ENCODE data around the gene CYP2S1.
"Not testable (repeated sequence)": the region's sequence is repeated elsewhere in the genome, so short reads cannot be mapped to it uniquely, and the experiment has no call there.

The CYP2S1 gene, protein sequence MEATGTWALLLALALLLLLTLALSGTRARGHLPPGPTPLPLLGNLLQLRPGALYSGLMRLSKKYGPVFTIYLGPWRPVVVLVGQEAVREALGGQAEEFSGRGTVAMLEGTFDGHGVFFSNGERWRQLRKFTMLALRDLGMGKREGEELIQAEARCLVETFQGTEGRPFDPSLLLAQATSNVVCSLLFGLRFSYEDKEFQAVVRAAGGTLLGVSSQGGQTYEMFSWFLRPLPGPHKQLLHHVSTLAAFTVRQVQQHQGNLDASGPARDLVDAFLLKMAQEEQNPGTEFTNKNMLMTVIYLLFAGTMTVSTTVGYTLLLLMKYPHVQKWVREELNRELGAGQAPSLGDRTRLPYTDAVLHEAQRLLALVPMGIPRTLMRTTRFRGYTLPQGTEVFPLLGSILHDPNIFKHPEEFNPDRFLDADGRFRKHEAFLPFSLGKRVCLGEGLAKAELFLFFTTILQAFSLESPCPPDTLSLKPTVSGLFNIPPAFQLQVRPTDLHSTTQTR

DNA sequence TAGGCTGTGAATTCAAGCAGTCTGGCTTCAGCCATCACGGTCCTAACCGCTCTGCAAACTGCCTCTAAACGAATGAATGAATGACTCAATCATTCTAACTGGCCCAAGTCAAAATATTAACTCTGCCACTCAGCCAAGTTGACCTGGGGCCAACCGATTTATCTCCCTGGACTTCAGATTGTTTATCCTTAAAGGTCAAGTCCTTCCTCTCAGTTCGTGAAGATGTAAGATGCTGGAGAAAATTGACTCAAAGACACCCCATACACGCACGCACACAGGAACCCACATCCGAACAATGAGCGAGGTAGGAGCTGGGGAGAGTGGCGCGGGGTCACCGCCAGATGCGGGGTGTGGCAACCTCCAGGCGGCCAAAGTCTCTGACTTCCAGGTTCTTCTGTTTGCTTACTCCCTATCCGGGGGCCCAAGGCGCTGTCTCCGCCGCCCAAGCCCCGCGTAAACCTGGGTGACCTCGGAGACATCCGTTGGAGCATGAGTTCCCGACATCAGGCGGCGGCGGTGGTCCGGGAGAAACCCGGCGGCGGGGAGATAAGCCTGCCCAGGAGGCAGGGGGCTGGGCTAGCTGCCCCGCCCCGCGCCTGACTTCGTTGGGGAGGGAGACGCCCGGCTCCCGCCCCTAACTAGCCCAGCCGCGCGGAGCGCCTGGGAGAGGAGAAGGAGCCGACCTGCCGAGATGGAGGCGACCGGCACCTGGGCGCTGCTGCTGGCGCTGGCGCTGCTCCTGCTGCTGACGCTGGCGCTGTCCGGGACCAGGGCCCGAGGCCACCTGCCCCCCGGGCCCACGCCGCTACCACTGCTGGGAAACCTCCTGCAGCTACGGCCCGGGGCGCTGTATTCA lies at the start of gene CYP2S1:
Gene CYP2S1 (plus strand): TSS at position 646 of the 856 bp plus-strand sequence. CDS start 46 bp downstream, at position 692.
- DNase-seq = no peak

DNA sequence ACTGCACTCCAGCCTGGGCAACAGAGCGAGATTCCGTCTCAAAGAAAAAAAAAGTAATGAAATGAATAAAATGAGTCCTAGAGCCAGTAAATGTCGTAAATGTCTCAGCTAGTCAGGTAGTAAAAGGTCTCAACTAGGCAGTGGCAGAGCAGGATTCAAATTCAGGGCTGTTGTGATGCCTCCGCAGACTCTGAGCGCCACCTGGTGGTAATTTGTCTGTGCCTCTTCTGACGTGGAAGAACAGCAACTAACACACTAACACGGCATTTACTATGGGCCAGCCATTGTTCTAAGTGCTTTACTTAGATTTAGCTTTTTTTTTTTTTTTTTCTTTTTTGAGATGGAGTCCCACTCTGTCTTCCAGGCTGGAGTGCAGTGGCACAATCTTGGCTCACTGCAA lies 48.6 kb upstream of the CYP2S1 start:
- DNase-seq = peak; percentile 88 to 94

DNA sequence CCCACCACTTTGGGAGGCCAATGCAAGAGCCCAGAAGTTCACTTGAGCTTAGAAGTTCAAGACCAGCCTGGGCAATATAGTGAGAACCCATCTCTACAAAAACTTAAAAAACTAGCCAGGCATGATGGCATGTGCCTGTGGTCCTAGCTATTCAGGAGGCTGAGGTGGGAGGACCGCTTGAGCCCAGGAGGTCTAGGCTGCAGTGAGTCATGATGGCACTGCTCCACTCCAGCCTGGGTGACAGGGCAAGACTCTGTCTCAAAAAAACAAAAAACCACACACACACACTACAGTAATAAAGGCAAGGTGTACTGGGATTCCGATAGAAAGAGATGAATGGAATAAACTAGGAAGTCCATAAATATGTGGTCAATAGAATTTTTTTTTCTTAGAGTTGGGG lies 43.2 kb upstream of the CYP2S1 start:
- DNase-seq = no peak

DNA sequence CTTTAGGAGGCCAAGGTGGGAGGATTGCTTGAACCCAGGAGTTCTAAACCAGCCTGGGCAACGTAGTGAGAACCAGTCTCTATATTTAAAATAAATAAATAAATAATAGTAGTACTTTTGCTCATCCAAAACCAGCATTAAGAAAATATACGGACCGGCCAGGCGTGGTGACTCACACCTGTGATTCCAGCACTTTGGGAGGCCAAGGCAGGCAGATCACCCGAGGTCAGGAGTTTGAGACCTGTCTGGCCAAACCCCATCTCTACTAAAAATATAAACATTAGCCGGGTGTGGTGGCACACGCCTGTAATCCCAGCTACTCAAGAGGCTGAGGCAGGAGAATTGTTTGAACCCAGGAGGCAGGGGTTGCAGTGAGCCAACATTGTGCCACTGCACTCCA lies 42.0 kb upstream of the CYP2S1 start:
- not testable (repeated sequence) for DNase-seq

DNA sequence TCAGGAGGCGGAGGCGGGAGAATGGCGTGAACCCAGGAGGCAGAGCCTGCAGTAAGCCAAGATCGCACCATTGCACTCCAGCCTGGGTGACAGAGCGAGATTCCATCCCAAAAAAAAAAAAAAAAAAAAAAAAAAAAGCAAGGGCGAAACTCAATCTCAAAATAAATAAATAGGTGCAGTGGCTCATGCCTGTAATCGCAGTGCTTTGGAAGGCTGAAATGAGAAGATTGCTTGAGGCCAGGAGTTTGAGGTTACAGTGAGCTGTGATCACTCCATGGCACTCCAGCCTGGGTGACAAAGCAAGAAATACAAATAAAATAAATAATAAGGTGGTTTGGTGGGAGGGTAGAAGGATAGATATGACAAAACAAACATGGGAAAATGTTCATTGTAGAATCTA lies 39.0 kb upstream of the CYP2S1 start:
- DNase-seq = no peak

DNA sequence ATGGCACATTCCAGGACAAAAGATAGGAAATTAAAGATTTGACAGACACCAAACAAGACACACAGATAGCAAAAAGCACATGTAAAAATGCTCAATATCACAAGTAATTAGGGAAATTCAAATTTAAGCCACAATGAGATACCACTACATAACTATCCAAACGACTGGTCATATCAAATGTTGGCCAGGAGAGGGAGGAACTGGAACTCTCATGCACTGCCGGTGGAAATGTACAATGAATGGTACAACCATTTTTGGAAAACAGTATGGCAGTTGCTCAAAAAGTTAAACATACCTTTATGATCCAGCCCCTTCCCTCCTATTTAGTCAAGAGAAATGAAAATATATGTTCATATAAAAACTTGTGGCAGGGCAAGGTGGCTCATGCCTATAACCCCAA lies 36.8 kb upstream of the CYP2S1 start:
- no peak for DNase-seq

DNA sequence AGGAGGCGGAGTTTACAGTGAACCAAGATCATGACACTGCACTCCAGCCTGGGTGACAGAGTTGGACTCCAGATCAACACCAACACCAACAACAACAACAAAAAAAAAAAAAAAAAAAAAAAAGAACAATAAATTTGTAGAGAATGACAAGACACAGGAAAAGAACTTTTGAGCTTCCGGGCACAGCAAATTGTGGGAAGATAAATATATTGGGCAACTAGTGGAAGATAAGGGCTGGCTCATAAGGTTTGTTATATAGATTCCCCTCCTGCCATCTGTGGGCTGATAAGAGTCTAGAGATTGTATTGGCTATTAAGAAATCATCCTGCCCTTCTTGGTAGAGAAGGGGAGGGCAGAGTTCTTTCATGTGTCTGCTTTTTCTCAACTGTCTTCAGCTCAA lies 33.1 kb upstream of the CYP2S1 start:
- DNase-seq = no peak

DNA sequence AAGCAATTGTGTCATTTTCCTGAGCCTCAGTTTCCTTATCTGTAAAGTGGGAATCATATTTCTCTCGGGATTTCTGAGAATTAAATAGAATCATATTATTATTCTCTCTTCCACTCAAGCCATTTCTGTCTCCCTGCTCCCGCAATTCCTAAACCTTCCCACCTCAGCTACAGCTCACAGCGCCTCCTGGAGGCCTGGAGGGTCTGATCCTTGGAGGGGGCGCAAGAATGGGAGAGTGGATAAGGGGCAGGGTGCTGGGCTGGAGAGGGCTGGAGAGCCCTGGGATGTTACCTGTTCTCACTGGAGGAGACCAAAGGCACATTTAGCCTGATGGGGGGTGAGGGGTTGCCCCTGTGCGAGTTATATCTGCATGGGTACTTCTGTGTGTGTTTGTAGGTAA lies 31.1 kb upstream of the CYP2S1 start:
- DNase-seq = no peak

DNA sequence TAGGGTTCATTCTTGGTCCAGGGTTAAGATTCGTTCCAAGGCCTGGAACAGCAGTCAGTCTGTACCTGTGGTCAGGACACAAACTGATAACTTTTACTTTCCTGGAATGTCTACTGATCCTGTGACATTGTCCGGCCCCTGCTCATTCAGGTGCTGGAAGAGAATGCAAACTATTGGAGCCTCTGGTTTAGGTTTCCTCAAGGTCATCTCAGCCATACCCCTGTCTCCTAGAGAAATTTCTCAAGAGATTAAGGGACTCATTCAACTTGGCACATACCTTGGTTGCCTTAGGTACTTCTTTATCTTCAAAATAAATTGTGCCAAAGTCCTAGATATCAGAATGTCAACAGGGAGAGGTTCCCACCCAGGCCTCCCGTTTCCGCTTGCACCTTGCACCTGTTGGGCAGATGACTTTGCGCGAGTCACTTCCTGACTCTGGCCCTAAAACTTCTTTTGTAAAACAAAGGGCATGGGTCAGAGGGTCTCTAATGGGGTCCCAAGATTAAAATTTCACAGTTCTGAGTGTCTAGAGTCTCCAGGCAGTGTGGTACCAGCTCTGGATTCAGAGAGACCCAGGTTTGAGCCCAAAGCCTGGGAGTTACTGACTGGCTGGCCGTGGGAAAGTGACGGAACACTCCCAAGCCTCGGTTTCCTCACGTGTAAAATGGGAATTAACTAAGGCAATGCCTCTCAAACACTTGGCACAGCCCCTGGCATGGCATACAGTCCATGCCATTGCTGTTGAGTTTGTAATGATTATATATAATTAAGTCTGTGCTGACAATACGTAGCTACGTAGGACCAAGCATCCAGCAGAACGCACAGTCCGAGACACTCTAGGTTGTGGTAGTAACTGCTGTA lies 25.8 kb upstream of the CYP2S1 start:
- DNase-seq = no peak

DNA sequence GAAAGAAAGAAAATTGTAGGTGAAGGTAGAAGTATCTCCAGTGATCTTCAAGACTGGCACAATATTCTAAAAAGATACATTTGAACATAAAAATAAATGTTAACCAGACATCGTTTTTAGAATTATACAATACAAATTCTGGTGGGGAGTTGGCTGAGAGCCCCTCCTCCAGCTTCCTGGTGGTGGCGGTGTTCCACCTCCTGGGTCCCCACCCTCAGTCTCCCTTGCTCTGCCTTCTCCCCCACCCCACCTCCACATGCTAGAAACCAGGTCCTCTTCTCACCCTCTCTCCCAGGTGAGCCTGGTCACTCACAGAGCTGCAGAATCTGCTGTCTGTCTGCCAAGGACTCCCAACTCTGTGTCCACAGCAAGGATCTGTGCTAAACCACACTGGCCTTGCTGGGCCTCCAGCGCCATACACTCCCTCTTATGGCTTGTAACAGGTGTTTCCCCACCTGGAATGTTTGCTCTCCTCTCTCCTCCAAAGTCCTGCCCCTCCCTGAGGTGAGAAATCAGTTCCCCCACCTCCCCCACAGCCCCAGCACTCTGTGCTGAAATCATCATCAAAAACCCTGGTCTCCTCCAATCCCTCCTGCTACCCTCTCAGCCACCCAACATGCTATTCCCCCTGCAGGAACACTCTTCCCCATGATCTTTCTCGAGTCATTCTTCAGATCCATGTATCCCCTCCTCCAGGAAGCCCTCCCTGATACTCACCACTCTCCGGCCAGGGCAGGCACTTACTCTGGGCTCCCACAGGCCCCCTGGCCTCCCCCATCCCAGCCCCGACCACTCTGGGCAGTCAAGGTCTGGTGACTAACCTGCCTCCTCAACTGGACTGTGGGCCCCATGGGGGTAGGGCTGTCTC lies 20.5 kb upstream of the CYP2S1 start:
- no peak for DNase-seq

DNA sequence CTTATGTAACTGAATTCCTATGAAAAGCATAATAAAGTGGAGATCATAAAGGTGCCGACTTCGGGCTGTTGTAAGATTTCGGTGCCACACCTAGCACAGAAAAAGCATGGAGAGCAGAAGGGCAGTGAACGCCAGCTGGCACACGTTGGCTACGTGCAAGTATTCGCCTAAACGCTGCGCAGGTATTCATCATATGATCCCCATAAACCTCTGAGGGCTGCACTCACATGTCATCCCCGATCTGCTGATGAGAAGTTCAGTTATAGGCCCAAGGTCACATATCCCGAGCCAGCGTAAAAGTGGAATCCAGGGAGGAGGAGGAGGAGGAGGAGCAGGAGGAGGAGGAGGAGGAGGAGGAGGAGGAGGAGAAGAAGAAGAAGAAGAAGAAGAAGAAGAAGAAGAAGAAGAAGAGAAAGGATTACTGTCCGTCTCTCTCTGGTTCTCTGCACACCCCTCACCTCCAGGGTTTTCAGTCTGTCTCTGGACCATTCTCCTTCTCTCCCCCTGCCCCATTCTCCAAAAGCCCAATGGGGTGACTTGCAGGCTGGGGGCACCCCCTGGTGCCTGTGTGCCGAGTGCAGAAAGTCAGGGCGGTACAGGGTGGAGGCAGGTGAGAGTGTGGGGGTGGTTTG lies 18.6 kb upstream of the CYP2S1 start:
- no peak for DNase-seq

DNA sequence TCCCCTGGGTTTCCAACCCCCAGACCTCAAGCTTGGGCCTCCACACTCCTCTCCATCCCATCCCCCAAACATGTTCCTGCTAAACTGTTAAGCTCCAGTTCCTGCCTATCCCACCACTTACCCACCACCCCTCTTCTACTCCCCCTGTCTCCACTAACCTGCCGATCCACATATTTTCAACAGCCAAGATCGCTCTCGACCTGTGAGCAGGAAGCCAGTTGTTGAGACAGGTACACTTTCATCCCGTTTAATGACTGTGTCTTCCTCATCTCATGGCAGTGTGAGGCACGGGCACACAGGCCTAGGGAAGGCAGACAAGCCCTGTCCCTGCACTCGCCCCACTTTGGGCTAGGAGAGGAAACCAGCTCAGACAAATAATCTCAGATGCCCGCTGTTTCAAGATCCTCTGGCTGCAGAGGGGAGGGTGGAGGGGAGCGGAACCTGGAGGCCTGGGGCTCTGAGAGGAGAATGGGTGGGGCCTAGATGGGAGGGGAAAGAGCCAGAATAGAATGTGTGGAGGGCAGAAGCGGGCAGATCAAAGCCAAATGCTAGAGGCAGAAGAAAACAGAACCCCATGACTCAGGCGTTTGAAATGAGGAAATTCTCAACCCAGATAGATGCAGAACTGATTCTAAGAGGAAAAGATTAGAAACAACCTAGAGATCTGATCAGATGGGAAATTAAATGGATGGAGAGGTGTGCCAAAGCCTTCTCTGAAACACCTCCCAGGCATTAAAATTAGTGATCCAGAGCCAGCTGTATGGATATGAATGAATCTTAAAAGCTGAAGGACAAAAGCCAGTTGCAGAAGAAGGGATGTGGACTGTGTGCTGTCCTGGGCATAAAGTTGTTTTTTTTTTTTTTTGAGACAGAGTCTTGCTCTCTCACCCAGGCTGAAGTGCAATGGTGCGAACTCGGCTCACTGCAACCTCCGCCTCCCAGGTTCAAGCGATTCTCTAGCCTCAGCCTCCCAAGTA lies 16.9 kb upstream of the CYP2S1 start:
- peak; percentile 12 to 38 for DNase-seq

DNA sequence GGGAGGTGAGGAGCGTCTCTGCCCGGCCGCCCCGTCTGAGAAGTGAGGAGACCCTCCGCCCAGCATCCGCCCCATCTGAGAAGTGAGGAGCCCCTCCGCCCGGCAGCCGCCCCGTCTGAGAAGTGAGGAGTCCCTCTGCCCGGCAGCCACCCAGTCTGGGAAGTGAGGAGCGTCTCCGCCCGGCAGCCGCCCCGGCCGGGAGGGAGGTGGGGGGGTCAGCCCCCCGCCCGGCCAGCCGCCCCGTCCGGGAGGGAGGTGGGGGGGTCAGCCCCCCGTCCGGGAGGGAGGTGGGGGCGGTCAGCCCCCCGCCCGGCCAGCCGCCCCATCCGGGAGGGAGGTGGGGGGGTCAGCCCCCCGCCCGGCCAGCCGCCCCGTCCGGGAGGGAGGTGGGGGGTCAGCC lies 12.8 kb upstream of the CYP2S1 start:
- not testable (repeated sequence) for DNase-seq

DNA sequence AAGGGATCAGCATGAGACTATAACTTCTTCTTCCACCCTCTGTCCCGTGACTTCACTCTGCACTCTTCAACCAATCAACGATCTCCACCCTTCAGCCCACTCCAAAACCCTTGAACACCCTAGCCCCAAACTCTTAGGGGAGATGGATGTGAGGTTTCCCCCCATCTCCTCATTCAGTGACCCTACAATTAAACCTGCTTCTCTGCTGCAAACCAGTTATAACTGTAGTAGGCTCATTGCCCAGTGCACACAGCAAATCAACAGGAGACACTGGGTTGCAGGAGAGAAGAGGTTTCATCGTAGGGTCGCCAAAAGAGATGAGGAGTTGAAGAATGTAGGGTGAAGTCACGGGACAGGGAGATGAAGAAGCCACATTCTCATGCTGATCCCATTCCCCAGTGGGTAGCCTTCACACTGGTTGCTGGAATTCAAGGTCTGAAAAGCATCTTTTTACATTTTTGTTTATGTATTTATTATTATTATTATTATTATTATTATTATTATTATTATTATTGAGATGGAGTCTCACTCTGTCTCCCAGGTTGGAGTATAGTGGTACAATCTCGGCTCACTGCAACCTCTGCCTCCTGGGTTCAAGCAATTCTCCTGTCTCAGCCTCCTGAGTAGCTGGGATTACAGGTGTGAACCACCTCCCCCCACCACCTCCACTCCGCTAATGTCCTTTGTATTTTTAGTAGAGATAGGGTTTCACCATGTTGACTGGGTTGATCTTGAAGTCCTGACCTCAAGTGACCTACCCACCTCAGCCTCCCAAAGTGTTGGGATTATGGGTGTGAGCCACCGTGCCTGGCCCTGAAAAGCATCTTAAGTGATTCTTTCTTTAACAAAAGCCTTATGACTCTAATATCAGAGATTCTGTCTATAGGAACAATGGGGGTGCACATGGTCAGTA lies 5.8 kb upstream of the CYP2S1 start:
- DNase-seq = no peak

DNA sequence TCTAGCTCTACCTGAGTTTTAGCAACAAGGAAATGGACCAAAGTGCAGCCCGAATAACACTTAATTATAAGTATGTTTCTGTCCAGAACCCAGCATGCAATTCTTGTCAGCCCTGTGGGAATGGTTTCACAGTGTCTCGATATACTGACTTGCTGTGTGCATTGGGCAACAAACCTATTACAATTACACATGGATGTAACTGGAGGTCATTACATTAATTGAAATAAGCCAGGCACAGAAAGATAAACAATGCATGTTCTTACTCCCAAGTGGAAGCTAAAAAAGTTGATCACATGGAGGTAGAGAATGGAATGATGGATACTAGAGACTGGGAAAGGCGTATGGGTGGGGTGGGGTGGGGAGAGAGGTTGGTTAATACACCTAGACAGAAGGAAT lies 5.1 kb upstream of the CYP2S1 start:
- no peak for DNase-seq

DNA sequence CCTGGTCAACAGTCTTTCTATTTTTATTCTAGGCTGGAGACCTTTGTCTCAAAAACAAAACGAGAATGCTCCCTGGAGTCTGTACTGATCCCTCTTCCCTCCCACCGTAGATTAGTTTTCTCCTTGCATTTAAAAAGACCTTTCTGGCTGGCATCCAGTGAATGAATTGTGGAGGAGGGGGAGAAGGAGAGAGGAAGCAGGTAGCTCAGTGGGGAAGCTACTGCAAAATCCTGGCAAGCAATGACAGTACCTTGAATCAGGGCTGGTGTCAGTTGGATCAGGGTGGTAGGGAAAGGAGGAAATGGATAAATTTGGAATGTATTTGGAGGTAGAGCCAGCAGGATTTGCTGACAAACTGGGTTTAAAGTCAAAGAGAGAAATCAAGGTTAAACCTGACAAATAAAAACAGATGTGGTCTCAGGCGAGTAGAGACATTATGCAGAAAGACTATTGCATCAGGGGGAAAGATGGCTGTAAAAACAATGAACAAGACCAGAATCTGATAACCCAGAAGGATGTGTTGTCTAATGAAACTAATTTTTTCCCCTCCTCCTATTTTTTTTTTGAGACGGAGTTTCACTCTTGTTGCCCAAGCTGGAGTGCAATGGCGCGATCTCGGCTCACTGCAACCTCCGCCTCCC lies 3.5 kb upstream of the CYP2S1 start:
- DNase-seq = no peak

DNA sequence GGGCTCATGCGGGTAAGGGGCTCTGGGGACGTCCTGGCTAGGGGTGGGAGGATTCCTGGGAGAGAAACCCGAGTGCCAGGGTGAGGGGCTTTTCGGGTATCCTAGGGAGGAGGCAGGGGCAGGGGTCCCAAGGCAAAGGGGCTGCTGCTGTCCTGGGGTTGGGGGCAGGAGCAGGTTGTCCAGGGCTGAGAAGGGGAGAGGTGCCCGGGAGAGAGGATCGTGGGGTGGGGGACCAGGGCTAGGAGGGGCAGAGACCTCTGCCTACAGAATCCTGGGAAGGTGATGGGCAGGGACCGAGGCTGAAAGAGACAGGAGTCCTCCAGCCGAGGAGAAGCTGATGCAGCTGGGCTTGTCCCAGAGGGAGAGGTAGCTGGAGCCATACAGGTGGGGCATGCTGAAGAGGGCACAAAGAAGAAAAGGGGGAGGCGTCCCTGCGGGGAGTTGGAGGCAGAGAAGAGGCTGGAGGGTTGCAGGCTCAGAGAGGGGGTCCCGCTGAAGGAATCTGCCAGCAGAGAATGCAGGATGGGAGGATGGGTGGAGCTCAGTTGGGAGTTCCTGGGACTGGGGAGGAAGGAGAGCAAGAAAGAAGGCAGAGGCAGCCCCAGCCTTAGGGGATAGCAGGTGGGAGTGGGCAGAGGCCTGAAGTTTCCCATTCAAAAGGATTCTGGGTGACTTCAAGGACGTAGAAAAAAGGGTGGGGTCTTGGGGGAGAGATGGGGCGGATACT lies 574 bp downstream of the CYP2S1 start:
- no peak for DNase-seq

DNA sequence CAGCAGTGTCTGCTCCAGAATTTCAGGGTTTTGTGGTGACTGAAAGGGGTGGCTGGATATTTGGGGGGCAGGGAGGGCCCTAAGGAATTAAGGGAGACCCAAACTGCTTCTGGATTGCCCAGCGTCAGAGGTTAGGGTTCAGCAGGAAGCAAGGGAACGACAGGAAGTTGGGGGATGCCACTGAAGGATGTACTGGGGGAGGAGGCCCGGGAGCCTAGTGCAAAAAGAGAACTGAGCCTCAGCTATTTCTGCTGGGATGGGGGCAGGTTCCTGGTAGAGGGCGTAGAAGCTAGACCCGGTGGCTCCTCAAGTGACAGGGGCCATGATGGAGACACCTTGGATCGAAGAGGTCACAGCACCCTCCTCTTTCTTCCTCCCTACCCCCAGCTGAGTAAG lies 1.1 kb downstream of the CYP2S1 start:
- no peak for DNase-seq

Measured in activated CD4-positive, alpha-beta T cell treated with anti-CD3 and anti-CD28 coated beads for 4 hours (primary cell).